WTC11 (cell line): ENCODE data around the gene TLE2. TPM values are rescaled to one million over a fixed set of nuclear protein-coding genes. Genes with fewer than 3 reads are reported as not detected.

ENCODE experiments used
- ATF1 ChIP-seq: sonication (generic); formaldehyde crosslinking; IDR thresholded peaks from 2 replicates; pipeline ENCODE4 v1.8.1; 2023; ENCODE audit warnings: mild to moderate bottlenecking, moderate library complexity, missing genetic modification reagents
- CREM ChIP-seq: sonication (generic); formaldehyde crosslinking; IDR thresholded peaks from 2 replicates; pipeline ENCODE4 v1.8.1; 2022; ENCODE audit warnings: mild to moderate bottlenecking, missing genetic modification reagents, moderate library complexity
- ESRRA ChIP-seq: sonication (generic); formaldehyde crosslinking; IDR thresholded peaks from 2 replicates; pipeline ENCODE4 v1.8.1; 2022; ENCODE audit warnings: mild to moderate bottlenecking, missing genetic modification reagents, borderline replicate concordance
- ETV6 ChIP-seq: sonication (generic); formaldehyde crosslinking; IDR thresholded peaks from 2 replicates; pipeline ENCODE4 v1.8.1; 2022; ENCODE audit warnings: mild to moderate bottlenecking, missing genetic modification reagents
- FOXK1 ChIP-seq: sonication (generic); formaldehyde crosslinking; IDR thresholded peaks from 2 replicates; pipeline ENCODE4 v1.8.0; 2022; ENCODE audit warnings: mild to moderate bottlenecking, moderate library complexity, missing genetic modification reagents
- FOXP1 ChIP-seq: sonication (generic); formaldehyde crosslinking; IDR thresholded peaks from 2 replicates; pipeline ENCODE4 v1.8.0; 2022; ENCODE audit warnings: missing genetic modification reagents, mild to moderate bottlenecking, moderate library complexity, borderline replicate concordance
- GRHL2 ChIP-seq: fragments of 250-450 bp; sonication (Bioruptor Pico); IDR thresholded peaks from 2 replicates; pipeline ENCODE4 v1.8.0; 2022; ENCODE audit warnings: mild to moderate bottlenecking, moderate library complexity; ENCODE audit not compliant: insufficient replicate concordance, severe bottlenecking
- IRF2 ChIP-seq: sonication (generic); formaldehyde crosslinking; IDR thresholded peaks from 2 replicates; pipeline ENCODE4 v1.8.0; 2022; ENCODE audit warnings: low read depth, missing genetic modification reagents, borderline replicate concordance
- MXD4 ChIP-seq: fragments of 250-450 bp; sonication (Bioruptor Pico); IDR thresholded peaks from 2 replicates; pipeline ENCODE4 v1.8.0; 2021; ENCODE audit warnings: mild to moderate bottlenecking, moderate library complexity, borderline replicate concordance
- NFATC4 ChIP-seq: fragments of 250-450 bp; sonication (Bioruptor Pico); IDR thresholded peaks from 2 replicates; pipeline ENCODE4 v1.9.0; 2021; ENCODE audit warnings: mild to moderate bottlenecking
- NFYB ChIP-seq: sonication (generic); formaldehyde crosslinking; conservative IDR thresholded peaks from 2 replicates; pipeline ENCODE4 v1.8.0; 2022; ENCODE audit warnings: low read depth, missing genetic modification reagents
- SMAD3 ChIP-seq: sonication (generic); formaldehyde crosslinking; IDR thresholded peaks from 2 replicates; pipeline ENCODE4 v1.8.0; 2022; ENCODE audit warnings: missing genetic modification reagents, mild to moderate bottlenecking, borderline replicate concordance
- SMAD4 ChIP-seq: sonication (generic); formaldehyde crosslinking; IDR thresholded peaks from 2 replicates; pipeline ENCODE4 v1.8.0; 2022; ENCODE audit warnings: mild to moderate bottlenecking, missing genetic modification reagents
- SP1 ChIP-seq: sonication (generic); formaldehyde crosslinking; conservative IDR thresholded peaks from 2 replicates; pipeline ENCODE4 v1.8.1; 2022; ENCODE audit warnings: missing genetic modification reagents
- TCF7 ChIP-seq: sonication (generic); formaldehyde crosslinking; IDR thresholded peaks from 2 replicates; pipeline ENCODE4 v1.8.0; 2022; ENCODE audit warnings: mild to moderate bottlenecking, low read depth, missing genetic modification reagents, moderate library complexity
- ZNF138 ChIP-seq: sonication (generic); formaldehyde crosslinking; conservative IDR thresholded peaks from 2 replicates; pipeline ENCODE4 v1.8.1; 2022; ENCODE audit warnings: mild to moderate bottlenecking, moderate library complexity, missing genetic modification reagents
- total RNA-seq: library from RNA; stranded (reverse); gene quantifications from 3 replicates; pipeline ENCODE4 v1.2.3, GENCODE V29; 2021
- TF ChIP-seq, protein P1 (sequence below): sonication (generic); formaldehyde crosslinking; IDR thresholded peaks from 2 replicates; pipeline ENCODE4 v1.8.0; 2023; ENCODE audit warnings: missing genetic modification reagents, mild to moderate bottlenecking, borderline replicate concordance
- TF ChIP-seq, protein P2 (sequence below): sonication (generic); formaldehyde crosslinking; IDR thresholded peaks from 2 replicates; pipeline ENCODE4 v1.8.0; 2022; ENCODE audit warnings: mild to moderate bottlenecking, missing genetic modification reagents
- TF ChIP-seq, protein P3 (sequence below): sonication (generic); formaldehyde crosslinking; IDR thresholded peaks from 2 replicates; pipeline ENCODE4 v1.8.1; 2022; ENCODE audit warnings: mild to moderate bottlenecking, moderate library complexity, missing genetic modification reagents
- TF ChIP-seq, protein P4 (sequence below): sonication (generic); formaldehyde crosslinking; IDR thresholded peaks from 2 replicates; pipeline ENCODE4 v1.8.0; 2022; ENCODE audit warnings: mild to moderate bottlenecking, missing genetic modification reagents
- TF ChIP-seq, protein P5 (sequence below): sonication (generic); formaldehyde crosslinking; IDR thresholded peaks from 2 replicates; pipeline ENCODE4 v1.8.1; 2023; ENCODE audit warnings: mild to moderate bottlenecking, missing genetic modification reagents, moderate library complexity
- TF ChIP-seq, protein P6 (sequence below): fragments of 250-450 bp; sonication (Bioruptor Pico); IDR thresholded peaks from 2 replicates; pipeline ENCODE4 v2.1.2; 2022; ENCODE audit warnings: mild to moderate bottlenecking, moderate library complexity
- TF ChIP-seq, protein P7 (sequence below): sonication (generic); formaldehyde crosslinking; IDR thresholded peaks from 2 replicates; pipeline ENCODE4 v1.8.0; 2022; ENCODE audit warnings: mild to moderate bottlenecking, missing genetic modification reagents
- TF ChIP-seq, protein P8 (sequence below): sonication (generic); formaldehyde crosslinking; IDR thresholded peaks from 2 replicates; pipeline ENCODE4 v1.8.1; 2023; ENCODE audit warnings: mild to moderate bottlenecking, moderate library complexity, missing genetic modification reagents

Gene TLE2
- total RNA-seq, 1 experiment from 2014 or later, result 20.0 TPM

DNA sequence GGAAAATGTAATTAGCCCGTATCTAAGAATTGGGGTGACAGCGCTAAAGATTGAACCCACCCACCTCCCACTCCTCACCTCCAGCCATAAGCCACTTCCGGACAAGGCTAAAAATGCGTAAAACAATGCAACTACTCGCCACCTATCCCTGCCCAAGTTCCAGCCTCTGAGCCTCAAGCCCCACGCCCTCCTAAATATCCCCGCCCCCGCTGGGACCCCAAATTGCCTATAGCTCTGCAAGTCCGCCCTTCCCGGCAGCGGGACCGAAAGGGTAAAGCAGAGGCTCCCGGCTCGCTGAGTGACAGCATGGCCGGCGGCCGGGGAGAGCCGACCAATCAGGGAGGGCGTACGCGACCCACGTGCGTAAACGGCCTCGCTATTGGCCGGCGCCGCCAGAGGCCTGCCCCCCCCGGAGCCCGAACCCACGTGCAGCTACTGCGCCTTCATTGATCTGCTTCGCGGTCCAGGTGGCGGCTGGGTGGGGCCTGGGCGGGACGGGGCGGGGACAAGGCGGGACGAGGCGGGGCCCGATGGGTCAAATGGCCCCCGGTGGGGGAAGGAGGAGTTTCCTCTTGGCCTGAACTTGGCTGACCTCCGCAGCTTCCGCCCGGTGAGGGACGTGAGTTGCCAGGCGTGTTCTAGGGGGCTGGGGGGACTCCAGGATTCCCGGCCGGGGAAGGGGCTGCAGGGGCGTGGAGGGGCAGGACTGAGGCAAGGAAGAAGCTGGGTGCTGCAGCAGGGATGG lies 51.9 kb downstream of the TLE2 start, which contains the start of gene TLE6 (continued):
- TF ChIP-seq, protein P1, sequence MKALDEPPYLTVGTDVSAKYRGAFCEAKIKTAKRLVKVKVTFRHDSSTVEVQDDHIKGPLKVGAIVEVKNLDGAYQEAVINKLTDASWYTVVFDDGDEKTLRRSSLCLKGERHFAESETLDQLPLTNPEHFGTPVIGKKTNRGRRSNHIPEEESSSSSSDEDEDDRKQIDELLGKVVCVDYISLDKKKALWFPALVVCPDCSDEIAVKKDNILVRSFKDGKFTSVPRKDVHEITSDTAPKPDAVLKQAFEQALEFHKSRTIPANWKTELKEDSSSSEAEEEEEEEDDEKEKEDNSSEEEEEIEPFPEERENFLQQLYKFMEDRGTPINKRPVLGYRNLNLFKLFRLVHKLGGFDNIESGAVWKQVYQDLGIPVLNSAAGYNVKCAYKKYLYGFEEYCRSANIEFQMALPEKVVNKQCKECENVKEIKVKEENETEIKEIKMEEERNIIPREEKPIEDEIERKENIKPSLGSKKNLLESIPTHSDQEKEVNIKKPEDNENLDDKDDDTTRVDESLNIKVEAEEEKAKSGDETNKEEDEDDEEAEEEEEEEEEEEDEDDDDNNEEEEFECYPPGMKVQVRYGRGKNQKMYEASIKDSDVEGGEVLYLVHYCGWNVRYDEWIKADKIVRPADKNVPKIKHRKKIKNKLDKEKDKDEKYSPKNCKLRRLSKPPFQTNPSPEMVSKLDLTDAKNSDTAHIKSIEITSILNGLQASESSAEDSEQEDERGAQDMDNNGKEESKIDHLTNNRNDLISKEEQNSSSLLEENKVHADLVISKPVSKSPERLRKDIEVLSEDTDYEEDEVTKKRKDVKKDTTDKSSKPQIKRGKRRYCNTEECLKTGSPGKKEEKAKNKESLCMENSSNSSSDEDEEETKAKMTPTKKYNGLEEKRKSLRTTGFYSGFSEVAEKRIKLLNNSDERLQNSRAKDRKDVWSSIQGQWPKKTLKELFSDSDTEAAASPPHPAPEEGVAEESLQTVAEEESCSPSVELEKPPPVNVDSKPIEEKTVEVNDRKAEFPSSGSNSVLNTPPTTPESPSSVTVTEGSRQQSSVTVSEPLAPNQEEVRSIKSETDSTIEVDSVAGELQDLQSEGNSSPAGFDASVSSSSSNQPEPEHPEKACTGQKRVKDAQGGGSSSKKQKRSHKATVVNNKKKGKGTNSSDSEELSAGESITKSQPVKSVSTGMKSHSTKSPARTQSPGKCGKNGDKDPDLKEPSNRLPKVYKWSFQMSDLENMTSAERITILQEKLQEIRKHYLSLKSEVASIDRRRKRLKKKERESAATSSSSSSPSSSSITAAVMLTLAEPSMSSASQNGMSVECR (CRISPR knock-in tag), result no peak
- TF ChIP-seq NFATC4 (CRISPR knock-in tag) (no peak), FOXP1 (no peak), GRHL2 (CRISPR knock-in tag) (no peak), FOXK1 (peak; percentile 58; the same call in 1 of the 2 replicates), MXD4 (no peak), SMAD4 (CRISPR knock-in tag) (no peak), TCF7 (no peak), ETV6 (CRISPR knock-in tag) (no peak), ESRRA (0 out of 2 replicates have a peak, but pooled peaks have one; percentile 31), CREM (CRISPR knock-in tag) (0 out of 2 replicates have a peak, but pooled peaks have one; percentile 41), IRF2 (CRISPR knock-in tag) (no peak), SMAD3 (CRISPR knock-in tag) (no peak), NFYB (peak; percentile 88), SP1 (CRISPR knock-in tag) (peak; percentile 98), ZNF138 (no peak), ATF1 (CRISPR knock-in tag) (no peak)
- TF ChIP-seq, protein P2, sequence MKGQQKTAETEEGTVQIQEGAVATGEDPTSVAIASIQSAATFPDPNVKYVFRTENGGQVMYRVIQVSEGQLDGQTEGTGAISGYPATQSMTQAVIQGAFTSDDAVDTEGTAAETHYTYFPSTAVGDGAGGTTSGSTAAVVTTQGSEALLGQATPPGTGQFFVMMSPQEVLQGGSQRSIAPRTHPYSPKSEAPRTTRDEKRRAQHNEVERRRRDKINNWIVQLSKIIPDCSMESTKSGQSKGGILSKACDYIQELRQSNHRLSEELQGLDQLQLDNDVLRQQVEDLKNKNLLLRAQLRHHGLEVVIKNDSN (CRISPR knock-in tag), result peak; percentile 89
- TF ChIP-seq, protein P3, sequence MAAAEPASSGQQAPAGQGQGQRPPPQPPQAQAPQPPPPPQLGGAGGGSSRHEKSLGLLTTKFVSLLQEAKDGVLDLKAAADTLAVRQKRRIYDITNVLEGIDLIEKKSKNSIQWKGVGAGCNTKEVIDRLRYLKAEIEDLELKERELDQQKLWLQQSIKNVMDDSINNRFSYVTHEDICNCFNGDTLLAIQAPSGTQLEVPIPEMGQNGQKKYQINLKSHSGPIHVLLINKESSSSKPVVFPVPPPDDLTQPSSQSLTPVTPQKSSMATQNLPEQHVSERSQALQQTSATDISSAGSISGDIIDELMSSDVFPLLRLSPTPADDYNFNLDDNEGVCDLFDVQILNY (CRISPR knock-in tag), result no peak
- TF ChIP-seq, protein P4, sequence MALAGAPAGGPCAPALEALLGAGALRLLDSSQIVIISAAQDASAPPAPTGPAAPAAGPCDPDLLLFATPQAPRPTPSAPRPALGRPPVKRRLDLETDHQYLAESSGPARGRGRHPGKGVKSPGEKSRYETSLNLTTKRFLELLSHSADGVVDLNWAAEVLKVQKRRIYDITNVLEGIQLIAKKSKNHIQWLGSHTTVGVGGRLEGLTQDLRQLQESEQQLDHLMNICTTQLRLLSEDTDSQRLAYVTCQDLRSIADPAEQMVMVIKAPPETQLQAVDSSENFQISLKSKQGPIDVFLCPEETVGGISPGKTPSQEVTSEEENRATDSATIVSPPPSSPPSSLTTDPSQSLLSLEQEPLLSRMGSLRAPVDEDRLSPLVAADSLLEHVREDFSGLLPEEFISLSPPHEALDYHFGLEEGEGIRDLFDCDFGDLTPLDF (CRISPR knock-in tag), result no peak
- TF ChIP-seq, protein P5, sequence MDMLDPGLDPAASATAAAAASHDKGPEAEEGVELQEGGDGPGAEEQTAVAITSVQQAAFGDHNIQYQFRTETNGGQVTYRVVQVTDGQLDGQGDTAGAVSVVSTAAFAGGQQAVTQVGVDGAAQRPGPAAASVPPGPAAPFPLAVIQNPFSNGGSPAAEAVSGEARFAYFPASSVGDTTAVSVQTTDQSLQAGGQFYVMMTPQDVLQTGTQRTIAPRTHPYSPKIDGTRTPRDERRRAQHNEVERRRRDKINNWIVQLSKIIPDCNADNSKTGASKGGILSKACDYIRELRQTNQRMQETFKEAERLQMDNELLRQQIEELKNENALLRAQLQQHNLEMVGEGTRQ (CRISPR knock-in tag), result peak; percentile 84
- TF ChIP-seq, protein P6, sequence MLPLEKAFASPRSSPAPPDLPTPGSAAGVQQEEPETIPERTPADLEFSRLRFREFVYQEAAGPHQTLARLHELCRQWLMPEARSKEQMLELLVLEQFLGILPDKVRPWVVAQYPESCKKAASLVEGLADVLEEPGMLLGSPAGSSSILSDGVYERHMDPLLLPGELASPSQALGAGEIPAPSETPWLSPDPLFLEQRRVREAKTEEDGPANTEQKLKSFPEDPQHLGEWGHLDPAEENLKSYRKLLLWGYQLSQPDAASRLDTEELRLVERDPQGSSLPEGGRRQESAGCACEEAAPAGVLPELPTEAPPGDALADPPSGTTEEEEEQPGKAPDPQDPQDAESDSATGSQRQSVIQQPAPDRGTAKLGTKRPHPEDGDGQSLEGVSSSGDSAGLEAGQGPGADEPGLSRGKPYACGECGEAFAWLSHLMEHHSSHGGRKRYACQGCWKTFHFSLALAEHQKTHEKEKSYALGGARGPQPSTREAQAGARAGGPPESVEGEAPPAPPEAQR (CRISPR knock-in tag), result no peak
- TF ChIP-seq, protein P7, sequence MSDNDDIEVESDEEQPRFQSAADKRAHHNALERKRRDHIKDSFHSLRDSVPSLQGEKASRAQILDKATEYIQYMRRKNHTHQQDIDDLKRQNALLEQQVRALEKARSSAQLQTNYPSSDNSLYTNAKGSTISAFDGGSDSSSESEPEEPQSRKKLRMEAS (CRISPR knock-in tag), result peak; percentile 78; the same call in 1 of the 2 replicates
- TF ChIP-seq, protein P8, sequence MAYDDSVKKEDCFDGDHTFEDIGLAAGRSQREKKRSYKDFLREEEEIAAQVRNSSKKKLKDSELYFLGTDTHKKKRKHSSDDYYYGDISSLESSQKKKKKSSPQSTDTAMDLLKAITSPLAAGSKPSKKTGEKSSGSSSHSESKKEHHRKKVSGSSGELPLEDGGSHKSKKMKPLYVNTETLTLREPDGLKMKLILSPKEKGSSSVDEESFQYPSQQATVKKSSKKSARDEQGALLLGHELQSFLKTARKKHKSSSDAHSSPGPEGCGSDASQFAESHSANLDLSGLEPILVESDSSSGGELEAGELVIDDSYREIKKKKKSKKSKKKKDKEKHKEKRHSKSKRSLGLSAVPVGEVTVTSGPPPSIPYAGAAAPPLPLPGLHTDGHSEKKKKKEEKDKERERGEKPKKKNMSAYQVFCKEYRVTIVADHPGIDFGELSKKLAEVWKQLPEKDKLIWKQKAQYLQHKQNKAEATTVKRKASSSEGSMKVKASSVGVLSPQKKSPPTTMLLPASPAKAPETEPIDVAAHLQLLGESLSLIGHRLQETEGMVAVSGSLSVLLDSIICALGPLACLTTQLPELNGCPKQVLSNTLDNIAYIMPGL, result no peak
